Calu3 (cell line): ENCODE results near the gene GPSM1. TPM values are rescaled to one million over a fixed set of nuclear protein-coding genes. Genes with fewer than 3 reads are reported as not detected.

ENCODE experiments used
- BruUV-seq: library from RNA; stranded (reverse); fragments of 400-500 nt; replicated peaks from 2 replicates; lab custom pipeline; 2021; lab: Mats Ljungman, UMichigan
- CTCF ChIA-PET: fragments of 300-600 bp; sonication (Branson Sonifier 250); formaldehyde crosslinking; loops from one replicate; lab custom pipeline; 2022; ENCODE audit warnings: antibody characterized with exemption; lab: Charles Lee
- DNase-seq: peaks from one replicate; pipeline ENCODE4 v3.0.0; 2022
- H3K27ac Mint-ChIP-seq: one replicate; pipeline ENCODE4 v1.8.0; 2022; ENCODE audit warnings: mixed read lengths; ENCODE audit not compliant: unreplicated experiment
- H3K27me3 Mint-ChIP-seq: one replicate; pipeline ENCODE4 v1.8.0; 2022; ENCODE audit warnings: mixed read lengths; ENCODE audit not compliant: unreplicated experiment
- H3K36me3 Mint-ChIP-seq: one replicate; pipeline ENCODE4 v1.8.0; 2022; ENCODE audit warnings: mild to moderate bottlenecking, moderate library complexity, mixed read lengths; ENCODE audit not compliant: insufficient read depth, unreplicated experiment
- H3K4me1 Mint-ChIP-seq: one replicate; pipeline ENCODE4 v1.8.0; 2022; ENCODE audit warnings: mild to moderate bottlenecking, low read depth, mixed read lengths; ENCODE audit not compliant: unreplicated experiment
- H3K4me3 Mint-ChIP-seq: one replicate; pipeline ENCODE4 v1.8.0; 2022; ENCODE audit warnings: mild to moderate bottlenecking, low read depth, moderate library complexity, mixed read lengths; ENCODE audit not compliant: unreplicated experiment
- H3K9me3 Mint-ChIP-seq: one replicate; pipeline ENCODE4 v1.8.0; 2022; ENCODE audit warnings: low read depth, mixed read lengths; ENCODE audit not compliant: unreplicated experiment
- intact Hi-C: fragments of 100-400 bp; cut with micrococcal nuclease; formaldehyde crosslinking; loops from one replicate; pipeline ENCODE4 v1.10.0; 2022; ENCODE audit not compliant: unreplicated experiment
- total RNA-seq: library from RNA; stranded (reverse); gene quantifications from 2 replicates; pipeline ENCODE4 v1.2.3, GENCODE V29; 2022
- TF ChIP-seq, protein P1 (sequence below): fragments of 200-600 bp; IDR thresholded peaks from one replicate; pipeline ENCODE4 v1.8.0; 2022; ENCODE audit warnings: antibody characterized with exemption; ENCODE audit not compliant: unreplicated experiment

The GPSM1 gene
- total RNA-seq, 1 experiment from 2014 or later = 3.9 TPM

DNA sequence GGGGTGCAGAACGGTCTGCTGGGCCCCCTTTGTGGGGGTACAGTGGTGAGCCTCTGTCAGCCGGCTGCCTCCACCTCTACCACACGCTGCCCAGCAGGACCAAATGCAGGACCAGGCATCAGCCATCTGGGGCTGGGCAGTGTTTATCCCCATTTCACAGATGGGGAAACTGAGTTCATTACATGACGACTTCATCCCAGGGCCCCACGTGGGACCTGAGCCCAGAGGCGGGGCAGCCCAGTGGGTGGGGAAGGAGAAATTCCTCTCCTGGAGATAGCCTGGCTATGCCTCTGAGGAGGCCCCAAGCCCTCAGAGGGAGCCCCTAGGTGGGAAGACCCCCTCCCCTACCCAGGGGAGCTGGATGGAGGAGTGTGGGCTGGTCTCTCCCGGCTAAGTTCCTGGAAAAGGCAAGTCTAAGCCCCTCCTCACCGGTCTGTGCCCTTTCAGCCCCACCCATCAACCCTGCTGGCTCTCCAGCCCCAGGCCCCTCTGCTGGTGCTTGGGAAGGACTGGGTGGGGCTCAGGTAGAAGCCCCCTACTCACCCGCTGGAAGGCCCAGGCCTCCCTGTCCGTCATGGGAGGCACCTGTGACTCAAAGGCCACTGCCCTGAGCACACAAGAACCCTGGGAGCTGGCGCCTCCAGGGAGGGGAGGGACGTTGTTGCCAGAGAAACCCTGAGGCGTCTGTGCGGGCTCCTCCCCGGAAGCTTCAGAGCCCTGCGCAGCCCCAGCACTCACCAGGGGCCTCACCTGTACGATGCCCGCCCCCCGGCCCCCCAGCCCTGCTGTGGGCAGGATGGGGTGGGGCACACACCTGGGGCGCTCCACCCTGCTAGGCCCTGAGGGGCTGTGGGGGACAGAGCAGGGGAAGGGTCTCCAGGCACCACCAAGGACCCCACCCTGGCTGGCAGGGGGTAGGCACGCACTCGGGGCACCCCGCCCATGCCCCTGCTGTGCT is 16.0 kb upstream of the GPSM1 start:
- TF ChIP-seq, protein P1, sequence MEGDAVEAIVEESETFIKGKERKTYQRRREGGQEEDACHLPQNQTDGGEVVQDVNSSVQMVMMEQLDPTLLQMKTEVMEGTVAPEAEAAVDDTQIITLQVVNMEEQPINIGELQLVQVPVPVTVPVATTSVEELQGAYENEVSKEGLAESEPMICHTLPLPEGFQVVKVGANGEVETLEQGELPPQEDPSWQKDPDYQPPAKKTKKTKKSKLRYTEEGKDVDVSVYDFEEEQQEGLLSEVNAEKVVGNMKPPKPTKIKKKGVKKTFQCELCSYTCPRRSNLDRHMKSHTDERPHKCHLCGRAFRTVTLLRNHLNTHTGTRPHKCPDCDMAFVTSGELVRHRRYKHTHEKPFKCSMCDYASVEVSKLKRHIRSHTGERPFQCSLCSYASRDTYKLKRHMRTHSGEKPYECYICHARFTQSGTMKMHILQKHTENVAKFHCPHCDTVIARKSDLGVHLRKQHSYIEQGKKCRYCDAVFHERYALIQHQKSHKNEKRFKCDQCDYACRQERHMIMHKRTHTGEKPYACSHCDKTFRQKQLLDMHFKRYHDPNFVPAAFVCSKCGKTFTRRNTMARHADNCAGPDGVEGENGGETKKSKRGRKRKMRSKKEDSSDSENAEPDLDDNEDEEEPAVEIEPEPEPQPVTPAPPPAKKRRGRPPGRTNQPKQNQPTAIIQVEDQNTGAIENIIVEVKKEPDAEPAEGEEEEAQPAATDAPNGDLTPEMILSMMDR = no peak
- no peaks in the 10 kb centered on the region for H3K4me1 Mint-ChIP-seq
- no peaks in the 10 kb centered on the region for H3K27me3 Mint-ChIP-seq
- no TSS peak for BruUV-seq
- peaks cover 1% of the 10 kb centered on the region for H3K36me3 Mint-ChIP-seq
- no peak overlapping the region for H3K4me3 Mint-ChIP-seq
- peaks cover 10% of the 10 kb centered on the region for H3K9me3 Mint-ChIP-seq
- peak; percentile 54 for DNase-seq
- CTCF ChIA-PET = interaction anchor here (0.5 kb wide), 1 partner anchor 207 kb away, joined by 3 read pairs; no protein-coding TSS in a partner anchor
- intact Hi-C loops = no loop called here
- no peak overlapping the region for H3K27ac Mint-ChIP-seq

DNA sequence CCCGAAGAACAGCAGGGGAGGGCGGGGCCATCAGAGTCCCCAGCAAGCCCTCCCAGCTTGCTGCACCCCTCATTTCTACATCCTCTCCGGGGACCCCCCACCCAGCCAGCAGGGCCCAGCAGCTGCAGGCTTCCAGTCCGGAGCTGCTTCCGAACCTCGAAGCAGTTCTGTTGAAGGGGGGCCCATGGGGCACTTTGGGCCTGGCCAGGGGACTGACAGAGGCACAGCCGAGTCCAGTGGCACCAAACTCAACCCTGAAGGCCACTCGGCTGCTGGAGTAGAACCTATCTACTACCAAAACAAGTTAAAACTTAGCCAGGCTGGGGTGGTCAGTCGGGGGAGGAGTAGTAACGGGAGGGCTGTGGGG is 15.3 kb upstream of the GPSM1 start:
- peaks cover 10% of the 10 kb centered on the region for H3K9me3 Mint-ChIP-seq

DNA sequence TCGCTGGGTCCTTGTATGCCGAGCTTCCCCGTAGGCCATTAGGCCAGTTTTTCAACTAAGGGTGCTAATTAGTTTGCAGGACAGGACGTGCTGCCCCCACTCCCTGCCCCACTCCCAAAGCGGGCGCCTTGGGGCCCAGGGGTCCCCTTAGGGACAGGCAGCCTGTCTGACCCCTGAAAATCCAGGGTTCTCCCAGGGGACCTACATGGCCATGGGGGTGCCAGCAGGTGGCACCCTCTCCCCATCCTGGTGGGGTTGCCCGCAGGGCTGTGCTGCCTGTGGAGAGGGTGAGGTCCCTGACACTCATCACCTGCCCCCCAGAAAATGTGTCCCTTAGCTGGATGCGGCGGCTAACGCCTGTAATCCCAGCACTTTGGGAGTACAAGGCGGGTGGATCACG is 14.9 kb upstream of the GPSM1 start:
- H3K9me3 Mint-ChIP-seq = peaks cover 10% of the 10 kb centered on the region
- intact Hi-C loops = no loop called here
- TF ChIP-seq, protein P1 = peak; percentile 33
- H3K27ac Mint-ChIP-seq = no peak overlapping the region
- H3K36me3 Mint-ChIP-seq = peaks cover 4% of the 10 kb centered on the region
- no peaks in the 10 kb centered on the region for H3K27me3 Mint-ChIP-seq
- no peaks in the 10 kb centered on the region for H3K4me1 Mint-ChIP-seq
- H3K4me3 Mint-ChIP-seq = no peak overlapping the region
- CTCF ChIA-PET = no interaction called here
- BruUV-seq = no TSS peak
- DNase-seq = peak; percentile 52

More for the DNA sequence above, 15.3 kb upstream of the GPSM1 start:
- CTCF ChIA-PET = no interaction called here
- Mint-ChIP-seq H3K27ac (no peak overlapping the region), H3K27me3 (no peaks in the 10 kb centered on the region), H3K4me3 (no peak overlapping the region), H3K36me3 (peaks cover 4% of the 10 kb centered on the region), H3K4me1 (no peaks in the 10 kb centered on the region)
- no peak for DNase-seq
- BruUV-seq = no TSS peak
- intact Hi-C loops = no loop called here
- TF ChIP-seq, protein P1 = no peak

DNA sequence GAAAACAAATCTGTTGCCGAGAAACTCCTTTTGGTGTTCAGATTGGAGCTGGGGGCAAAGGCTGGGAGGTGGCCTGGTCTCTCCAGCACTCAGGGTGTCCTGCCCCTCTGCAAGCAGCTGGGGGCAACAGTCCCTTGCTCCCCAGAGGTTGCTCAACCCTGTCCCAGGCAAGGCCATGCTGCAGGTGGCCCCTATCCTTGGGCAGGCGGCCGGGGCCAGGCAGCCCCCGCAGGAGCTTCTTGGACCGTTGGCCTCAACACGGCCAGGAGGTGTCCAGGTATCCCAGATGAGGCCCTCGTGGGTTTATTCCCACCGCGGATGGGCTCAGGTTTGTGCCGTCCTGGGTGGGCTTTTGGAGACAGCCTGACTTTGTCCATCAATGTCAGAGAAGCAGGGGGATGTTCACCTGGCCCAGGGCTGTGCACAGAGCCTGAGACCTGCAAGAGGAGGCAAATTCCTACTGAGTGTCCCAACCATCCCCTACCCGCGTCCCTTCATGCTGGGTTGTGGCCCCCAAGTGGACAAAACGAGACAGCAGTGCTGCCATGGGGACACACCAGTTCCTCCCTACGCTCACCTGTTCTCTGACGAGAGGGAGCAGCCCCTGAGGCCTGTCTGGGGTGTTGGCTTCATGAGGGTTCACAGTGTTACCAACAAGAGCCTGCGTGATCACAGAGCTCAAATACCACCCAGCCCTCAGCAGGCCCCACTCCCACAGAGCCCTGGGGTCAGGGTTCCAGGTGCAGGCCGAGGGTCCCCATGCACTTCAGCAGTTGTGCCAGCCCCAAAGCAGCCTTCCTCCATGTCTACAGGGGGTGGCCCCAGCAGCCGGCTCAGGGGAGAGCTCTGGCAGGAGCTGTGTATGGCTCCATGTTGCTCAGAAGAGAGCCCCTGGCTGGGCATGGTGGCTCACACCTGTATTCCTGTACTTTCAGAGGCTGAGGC is 14.0 kb upstream of the GPSM1 start:
- no peaks in the 10 kb centered on the region for H3K4me1 Mint-ChIP-seq
- H3K27ac Mint-ChIP-seq = no peak overlapping the region
- DNase-seq = no peak
- CTCF ChIA-PET = no interaction called here
- peaks cover 10% of the 10 kb centered on the region for H3K9me3 Mint-ChIP-seq
- H3K36me3 Mint-ChIP-seq = peaks cover 4% of the 10 kb centered on the region
- no peaks in the 10 kb centered on the region for H3K27me3 Mint-ChIP-seq
- intact Hi-C loops = no loop called here
- TF ChIP-seq, protein P1 = no peak
- BruUV-seq = no TSS peak
- H3K4me3 Mint-ChIP-seq = no peak overlapping the region
